Stimulated activated CD8-positive, alpha-beta memory T cell treated with anti-CD3 and anti-CD28 coated beads, Interleukin-15, amount 100 ng/mL, for 4 hours (primary cell): Measurements from ENCODE around the gene HAUS7.

Source experiments
- DNase-seq, 2 donors: peaks; one replicate each; pipeline ENCODE4 v3.0.0-alpha.2; 2020; ENCODE audit warnings: low read depth in 2 of 2

Gene HAUS7

DNA sequence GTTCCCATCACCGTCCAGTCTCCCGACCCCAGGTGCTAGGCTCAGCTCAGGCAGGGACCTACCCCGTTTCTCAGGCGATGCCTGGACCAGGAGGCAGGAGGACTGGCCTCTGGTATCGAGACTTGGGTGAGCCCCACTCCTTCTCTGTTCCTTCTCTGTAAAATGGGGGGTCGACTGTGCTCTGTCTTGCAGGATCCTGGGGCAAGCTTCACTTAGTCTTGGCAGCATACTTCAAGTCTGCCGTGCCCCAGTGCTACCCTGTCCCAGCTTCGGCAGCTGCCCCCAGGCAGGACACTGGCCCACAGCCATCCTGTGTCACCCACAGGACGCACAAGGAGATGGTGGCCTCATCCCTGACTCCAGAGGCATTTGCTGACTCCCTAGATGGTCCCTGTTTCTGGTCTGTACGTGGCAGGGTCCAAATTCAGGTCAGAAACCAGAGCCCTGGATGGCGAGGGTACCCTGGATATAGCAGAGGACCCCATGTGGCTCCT lies 7.0 kb upstream of the HAUS7 start:
- no peak for DNase-seq

DNA sequence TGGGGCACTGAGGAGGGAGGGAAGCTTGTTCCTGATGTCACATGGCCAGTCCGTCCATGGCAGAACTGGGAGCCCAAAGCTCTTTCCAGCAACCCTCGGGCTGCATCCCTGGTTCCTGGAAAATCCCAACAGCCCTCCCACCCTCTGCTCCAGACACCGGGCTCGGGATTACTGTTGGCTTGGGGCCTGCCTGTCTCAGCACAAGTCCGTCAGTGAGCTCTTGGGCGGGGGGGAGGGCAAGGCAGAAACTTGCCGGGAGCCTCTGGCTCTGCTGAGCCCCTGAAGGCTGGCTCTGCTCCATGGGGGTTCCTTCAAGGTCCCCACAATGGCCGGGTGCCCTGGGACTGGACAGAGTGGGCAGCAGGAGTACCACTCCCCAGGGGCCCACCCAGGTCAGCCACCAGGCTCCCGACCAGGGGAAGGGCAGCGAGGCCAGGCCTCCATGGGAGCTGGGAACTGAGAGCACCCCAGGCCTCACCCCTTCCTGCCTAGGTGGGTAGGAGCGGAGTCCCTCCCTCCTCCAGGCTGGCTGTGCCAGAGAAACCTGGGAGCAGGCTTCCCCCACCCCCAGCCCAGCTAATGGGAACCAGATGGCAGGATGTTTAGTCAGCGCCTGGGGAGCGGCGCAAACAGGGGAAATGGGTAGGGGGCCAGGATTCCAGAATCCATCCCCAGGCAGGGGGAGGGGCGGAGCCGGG lies 6.4 kb upstream of the HAUS7 start:
- no peak for DNase-seq

DNA sequence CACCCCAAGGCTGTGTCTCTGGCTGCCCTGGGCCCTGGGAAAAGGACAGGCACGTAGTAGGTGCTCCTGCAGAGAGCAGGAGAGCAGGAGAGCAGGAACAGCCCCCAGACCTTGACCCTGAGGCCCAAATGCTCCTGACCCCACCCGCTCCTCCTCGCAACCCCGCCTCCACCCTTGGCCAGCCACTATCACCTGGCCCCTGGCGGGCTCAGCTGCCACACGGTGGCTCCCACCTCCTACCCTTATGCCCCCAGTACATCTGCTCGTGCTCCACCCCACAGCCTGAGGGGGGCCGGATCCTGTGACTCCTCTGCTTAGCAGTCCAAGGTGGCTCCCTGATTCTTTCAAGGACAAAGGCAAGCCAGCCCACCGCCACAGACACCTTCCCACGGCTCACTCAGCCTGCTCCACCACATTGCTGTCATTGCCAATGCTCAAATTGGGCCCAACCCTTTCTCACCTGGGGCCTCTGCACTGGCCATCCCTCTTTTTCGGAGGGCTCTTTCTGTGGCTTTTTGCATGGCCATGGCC lies 5.4 kb upstream of the HAUS7 start:
- DNase-seq, result no peak

DNA sequence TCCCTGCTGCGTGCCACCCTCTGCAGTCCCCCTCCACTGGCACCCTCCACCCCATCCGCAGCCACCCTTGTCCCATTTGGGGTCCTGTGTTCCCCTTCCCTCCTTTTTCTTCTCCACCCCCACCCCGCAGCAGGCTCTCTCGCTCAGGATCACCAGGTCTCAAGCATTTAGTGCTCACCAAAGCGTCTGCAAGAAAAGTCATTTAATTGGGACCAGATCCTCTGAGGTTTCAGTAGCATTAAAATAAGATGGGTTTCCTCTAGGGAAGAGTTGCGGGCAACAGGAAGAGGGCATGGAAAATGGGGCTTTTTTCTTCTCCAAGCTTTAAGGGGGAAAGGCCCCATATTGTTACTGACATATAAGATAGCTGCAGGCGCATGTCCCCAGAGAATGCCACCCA lies 4.9 kb upstream of the HAUS7 start:
- no peak for DNase-seq

DNA sequence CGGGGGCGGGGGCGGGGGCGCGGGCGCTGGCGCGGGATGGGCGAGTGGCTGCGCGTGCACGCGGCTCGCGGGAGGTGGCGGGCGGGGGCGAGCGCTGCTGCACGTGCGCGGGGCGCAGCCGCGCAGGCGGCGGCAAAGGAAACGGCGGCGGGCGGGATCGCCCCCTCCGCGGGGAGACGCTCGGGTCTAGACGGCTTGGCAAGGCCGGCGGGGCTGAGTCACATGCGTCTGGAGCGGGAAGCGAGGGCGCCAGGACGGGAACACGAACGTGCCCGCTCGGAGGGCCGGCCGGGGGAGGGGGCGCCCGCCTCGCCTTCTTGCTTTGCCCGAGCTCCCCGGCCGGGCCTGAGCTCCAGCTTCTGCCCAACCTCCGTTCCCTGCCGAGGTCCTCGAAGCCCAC lies 4.3 kb upstream of the HAUS7 start:
- peak; percentile 17 to 23 for DNase-seq

DNA sequence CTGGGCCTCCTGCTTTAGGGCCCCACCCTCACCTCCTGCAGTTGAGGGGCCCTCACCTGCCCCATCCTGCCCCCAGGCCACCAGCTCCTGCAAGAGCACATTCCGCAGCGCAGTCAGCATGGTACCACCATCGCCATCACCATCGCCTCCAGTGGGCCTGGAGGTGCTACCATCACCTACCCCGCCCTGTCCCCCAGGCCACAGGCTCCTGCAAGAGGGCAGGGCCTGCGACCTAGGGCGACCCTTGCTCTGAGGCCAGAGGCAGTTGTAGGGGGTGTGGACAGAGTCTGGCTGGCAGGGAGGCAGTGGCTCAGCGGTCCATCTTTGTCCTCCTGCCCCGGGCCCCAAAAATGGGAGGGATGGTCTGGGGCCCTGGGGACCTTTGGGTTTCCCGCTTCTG lies 3.9 kb upstream of the HAUS7 start:
- no peak for DNase-seq

DNA sequence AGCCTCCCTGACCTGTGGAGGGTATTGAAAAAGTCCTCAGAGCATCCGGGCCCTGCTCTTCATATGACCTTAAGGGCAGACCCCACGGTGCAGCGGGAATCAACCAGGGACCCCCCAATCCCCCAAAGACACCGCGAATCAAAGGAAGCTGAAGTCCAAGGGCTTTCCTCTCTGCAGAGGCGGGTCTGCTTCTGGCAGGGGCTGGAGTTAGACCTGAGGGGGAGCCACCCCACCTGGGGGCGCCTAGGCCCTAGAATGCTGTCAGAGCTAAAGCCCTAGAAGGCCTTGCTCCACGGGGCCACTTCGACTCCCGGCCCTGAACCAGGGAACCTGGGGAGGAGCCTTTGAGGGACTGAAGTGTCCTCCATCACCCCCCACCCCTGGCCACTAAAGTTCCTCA lies 2.8 kb upstream of the HAUS7 start:
- DNase-seq, result no peak

DNA sequence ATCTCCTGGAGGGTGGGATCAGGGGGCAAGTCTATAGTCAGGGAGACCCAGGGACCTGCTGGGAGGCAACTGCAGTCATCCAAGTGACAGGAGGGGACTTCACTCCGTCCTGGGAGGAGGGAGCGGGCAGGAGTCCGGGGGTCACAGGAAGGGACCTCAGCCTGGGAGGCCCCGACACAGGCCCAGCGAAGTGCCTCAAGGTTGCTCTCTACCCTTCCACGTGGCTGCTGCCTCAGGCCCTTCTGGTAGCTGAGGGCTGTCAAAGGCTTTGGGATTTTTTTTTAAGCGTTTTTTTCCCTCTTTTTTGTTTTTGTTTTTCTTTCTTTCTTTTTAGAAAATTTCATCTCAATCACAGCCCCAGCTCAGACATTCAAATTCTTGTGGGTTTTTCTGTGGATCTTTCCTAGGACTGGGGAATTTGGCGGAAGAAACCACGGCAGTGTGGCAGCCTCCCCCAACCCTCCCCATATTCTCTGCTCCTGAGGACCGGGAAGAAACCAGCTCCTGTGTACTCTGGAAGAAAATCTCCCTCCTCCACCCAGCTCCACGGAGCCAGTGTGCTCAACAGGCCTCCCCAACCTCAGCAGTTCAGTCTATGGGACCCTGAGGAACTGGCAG lies 1.4 kb upstream of the HAUS7 start:
- DNase-seq, result no peak

DNA sequence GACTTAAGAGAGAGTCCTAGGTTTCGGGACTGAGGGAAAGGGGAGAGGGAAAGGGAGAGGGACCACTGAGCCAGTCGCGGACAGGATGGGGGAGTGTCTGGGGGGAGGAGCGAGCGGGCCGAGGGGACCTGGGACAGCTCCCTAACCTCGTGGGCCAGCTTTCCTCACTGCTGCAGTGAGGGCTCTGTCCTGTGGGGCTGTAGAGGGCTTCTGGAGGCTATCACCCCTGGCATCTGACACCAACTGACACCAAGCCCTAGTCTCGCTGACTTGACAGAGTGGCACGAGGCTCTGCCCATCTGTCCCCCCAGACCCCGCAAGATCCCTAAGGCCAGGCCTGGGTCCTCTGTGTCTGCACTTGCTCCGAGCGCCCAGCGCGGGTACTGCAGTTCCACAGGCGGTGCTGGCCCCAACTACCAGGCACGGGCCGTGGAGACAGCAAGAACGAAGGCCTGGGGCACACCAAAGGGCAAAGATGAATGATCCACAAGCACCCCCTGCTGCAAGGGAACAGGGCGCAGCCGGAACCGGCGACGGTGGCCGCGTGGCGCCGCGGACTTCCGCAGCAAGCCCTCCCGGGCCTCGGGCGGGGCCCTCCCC lies 465 bp downstream of the HAUS7 start:
- no peak for DNase-seq

DNA sequence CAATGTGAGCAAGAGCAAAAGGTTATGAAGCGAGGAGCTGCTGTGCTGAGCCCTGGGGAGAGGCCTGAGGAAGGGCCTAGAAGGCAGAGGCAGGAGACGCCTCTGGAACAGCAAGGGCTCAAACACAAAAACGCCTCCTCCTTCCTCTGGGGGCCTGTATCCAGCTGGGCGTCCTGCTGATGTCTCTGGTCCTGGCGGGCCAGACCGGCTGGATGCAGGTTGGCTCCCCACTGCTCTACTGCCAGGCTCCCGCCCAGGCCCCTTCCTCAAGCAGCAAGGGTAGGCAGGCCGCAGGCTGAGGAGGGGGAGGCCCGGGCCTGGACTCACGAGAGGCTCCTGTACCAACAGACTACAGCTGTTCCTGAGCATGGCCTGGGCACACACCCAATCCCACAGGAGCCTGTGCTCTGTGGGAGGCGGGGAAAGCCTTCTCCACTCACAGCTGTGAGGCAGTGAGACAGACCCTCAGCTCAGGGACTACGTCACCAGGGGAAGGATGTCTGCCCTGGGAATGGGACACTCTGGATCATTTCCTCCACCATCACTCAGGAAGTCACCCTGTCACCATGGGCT lies 2.3 kb downstream of the HAUS7 start:
- DNase-seq, result no peak

DNA sequence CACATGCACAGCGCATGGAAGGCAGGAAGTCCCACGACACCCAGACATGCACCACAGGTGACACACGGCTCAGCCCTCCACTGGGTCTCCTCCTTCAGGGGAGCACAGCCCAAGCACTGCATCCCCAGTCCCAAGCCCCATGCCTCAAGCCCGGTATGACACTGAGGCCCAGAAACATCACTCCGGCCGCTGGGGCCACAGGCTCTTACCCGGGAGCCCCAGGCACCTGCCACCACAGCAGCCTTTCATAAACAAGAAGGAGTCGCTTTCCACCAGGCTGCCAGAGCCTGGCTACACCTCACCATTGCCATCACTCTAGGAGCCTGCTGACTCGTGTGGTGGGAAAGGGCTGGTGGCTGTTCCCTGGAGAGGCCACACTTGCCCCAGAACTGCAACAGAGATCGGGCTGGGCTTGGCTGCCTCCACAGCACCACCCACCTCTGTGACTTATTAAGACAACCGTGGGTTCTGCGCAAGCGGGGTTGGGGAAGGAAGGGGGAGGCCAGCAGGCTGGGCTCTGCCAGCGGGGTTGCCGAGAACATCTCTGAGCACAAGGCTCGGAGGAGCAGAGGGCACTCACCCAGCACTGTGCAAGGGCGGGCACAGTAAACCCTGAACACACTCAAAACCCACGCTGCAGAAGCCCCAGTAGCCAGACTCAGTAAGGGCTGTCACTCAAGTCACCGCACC lies 4.5 kb downstream of the HAUS7 start:
- no peak for DNase-seq

DNA sequence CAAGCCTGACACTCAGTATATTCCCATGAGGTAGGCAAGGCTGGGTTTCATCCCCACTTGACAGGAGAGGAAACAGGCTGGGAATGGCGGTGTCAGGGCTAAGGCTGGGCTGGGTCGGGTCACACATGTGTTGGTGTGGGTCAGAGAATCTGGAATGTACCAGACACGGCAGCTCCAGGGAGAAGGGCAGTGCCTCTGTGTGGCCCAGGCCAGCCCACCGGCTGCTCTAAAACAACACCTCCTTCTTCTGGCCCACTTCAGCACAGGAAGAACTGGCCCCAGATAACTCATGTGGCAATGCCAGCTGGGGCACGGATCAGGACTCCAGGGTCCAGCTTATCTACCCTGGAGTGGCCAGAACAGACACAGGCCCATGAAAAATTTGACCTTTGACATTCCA lies 6.3 kb downstream of the HAUS7 start:
- no peak for DNase-seq

DNA sequence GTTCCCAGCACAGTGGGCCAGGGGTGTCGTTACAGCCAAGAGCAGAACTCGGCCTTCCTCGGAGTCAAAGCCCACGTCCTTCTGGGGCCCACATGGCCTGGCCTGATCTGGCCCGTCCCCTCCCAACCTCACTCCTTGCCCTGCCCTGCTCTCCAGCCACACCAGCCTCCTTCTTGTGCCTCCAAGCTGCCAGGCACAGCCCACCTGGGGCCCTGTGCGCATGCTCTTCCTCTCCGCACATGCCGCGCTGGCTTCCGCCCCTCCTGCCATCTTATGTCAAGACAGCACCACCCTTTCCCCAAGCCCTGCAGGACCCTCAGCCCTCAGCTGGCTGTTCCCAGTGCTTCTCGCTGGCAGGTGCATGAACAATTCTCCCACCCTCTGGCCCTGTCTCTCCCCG lies 6.8 kb downstream of the HAUS7 start:
- DNase-seq, result no peak

DNA sequence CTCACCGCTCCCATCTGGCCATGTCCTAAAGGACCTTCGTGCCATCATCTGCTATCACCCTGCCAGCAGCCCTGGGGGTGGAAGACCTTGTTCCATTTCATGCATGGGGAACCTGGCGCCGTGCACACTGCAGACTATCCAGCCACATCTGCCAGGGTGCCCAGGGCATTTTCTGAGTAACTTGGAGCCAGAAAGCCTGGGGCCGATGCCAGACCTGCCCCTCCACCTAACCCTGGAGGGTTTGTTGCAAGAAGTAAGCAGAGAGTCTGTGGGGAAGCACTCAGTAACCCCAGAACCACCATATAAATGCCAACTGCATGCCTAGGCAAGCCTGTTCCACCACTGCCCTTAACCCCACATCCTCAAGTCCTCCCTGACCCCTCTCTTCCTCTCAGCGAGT lies 7.3 kb downstream of the HAUS7 start:
- DNase-seq, result no peak

DNA sequence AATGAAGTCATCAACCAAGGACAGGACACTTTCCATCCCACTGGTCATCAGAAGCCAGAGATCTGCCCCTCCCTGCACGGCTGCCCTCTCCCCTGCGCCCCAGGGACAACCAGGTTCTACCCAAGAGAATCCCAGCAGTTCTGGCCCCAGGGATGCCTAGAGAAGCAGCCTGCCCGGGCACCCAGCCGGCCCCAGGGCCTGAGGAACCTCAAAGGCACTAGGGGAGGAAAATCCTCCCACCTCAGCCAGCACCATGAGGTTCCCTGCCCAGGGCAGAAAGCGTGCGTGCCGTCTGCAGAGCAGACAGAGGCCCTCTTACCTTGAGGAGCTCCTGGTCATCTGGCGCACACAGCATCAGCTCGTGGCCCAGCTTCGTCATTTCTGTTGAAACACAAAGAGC lies 8.1 kb downstream of the HAUS7 start:
- DNase-seq, result no peak

DNA sequence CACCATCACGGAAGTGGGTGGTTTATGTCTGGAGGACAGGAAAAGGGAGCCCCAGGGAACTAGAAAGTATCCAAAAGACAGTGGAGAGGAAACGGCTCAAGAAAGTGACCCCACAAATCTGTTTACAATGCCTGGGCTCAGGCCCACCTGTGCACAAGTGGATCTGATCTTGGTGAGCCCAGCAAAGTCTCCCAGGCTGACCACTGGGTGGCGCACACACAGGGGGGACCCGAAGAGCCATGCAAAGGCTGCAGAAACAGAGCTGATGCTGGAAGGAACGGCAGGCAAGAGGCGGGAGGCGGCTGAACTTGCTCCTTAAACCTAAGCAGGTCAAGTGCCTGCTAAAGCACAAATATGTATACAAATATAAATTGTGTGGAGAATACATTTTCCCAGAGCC lies 9.6 kb downstream of the HAUS7 start:
- DNase-seq, result no peak

DNA sequence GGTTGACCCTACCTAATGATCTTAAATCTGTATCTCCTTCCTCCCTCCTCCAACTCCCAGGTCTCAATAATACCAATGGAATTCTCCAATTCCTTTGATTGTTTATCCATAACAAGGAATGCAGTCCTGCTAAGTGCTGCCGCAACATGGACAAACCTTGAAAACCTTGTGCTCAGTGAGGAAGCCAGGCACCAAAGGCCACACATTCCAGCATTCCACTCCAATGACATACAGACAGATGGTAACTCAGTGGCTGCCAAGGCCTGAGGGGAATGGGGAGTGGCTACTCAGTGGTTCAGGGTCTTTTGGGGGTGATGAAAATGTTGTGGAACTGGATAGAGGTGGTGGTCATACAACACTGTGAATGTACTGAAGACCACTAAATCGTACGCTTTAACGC lies 10.4 kb downstream of the HAUS7 start:
- DNase-seq, result no peak

DNA sequence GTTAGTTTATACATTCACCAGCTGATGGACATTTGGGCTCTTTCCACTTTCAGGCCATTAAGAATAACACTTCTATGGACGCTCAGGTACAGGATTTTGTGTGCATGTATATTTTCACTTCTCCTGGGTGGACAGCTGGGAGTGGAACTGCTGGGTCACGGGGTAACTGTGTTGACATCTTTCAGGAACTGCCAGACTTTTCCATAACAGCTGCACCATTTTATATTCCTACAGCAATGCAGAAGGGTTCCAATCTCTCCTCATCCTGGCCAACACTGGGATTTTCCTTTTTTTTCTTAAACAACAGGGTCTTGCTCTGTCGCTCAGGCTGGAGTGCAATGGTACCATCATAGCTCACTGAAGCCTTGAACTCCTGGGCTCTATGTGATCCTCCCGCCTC lies 11.9 kb downstream of the HAUS7 start:
- no peak for DNase-seq

DNA sequence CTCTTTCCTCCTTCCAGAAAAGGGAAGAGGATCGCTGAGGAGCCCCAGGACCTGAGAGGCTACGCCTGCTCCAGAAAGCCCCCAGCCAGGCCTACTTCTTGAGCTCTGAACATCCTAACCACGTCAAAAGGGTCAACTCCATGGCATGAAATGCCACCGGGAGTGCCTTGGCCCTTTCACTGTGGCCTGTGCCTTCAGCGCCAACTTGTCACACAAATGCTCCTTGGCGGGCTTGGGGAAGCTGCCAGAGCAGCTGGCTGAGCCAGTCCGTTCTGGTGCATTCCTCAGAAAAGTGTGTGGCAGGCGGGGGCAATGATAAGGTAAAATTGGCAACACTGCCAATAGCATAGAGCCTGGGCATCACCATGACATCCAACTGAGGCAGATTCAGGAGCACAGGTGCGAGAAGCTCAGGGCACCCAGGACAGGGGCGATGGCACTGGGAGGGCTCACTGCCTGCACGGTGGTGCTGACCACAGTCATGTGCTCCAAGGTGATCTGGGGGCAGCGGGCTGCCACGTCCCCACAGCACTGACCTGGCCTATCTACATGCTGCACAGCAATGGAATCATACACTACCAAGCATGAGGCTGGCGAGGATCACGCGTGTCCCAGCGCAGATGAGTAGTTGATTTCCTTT lies 12.4 kb downstream of the HAUS7 start:
- DNase-seq, result no peak

DNA sequence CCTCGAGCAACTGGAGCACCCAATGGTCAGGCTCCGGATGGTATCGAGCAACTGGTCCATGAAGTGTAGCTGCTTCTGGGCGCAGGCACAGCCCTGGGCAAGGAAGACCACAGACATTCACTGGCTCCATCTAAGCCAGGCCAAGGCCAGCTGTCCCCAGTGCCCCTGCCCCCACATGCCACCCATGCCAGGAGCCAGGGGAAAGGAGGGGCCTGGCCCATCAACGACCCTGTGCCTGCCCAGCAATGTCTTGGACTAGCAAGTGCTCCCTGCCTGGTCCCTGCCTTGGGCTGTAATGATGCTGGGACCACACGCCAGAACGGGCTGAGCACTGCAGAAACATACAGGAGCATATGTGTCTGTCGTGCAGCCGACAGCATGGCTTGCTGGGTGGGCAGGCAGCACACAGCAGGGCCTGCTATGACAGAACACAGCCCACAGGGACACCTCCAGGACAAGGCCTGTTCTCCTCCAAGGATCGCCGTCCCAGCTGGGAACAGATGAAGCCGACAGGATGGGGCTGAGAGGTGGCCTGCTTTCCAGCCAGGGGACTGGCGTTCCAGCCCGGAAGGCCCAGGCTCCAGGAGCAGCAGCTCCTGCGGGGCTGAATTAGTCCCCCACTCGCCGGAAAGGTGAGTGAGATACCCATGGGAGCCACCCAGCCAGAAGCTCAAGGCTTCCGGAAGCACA lies 13.1 kb downstream of the HAUS7 start:
- DNase-seq, result no peak

DNA sequence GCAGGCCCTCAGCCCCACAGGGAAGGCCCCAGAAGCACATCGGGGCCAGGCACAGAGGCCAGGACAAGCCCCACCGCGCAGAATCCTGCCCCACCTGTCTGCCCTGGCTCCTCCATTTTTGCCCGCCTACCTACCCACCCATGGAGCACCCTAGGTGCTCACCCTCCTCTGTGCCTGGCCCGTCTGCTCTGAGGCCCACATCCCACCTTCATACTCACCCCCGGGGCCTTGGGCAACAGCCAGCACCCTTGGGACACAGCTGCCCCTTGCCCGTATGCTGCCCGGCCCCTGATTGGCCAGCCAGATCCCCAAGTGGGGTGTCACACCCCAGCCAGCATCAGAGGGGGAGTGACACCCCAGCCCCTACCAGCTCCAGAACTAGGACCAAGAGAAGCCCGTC lies 13.7 kb downstream of the HAUS7 start:
- no peak for DNase-seq
